HepG2 (cell line): Measurements from ENCODE around the gene PDP2. TPM values are rescaled to one million over a fixed set of nuclear protein-coding genes. Genes with fewer than 3 reads are reported as not detected.
A peak's percentile ranks its signal among the peaks of the same experiment; 100 is the strongest.

Experiments used
- CBFB ChIP-seq: sonication (generic); formaldehyde crosslinking; IDR thresholded peaks from 2 replicates; pipeline ENCODE4 v1.4.0; 2020; ENCODE audit warnings: missing genetic modification reagents
- GATAD2A ChIP-seq: IDR thresholded peaks from 2 replicates; pipeline ENCODE4 v1.6.1; 2016
- GTF3A ChIP-seq: sonication (generic); formaldehyde crosslinking; conservative IDR thresholded peaks from 2 replicates; pipeline ENCODE4 v1.4.0; 2020; ENCODE audit warnings: mild to moderate bottlenecking, missing genetic modification reagents
- HNRNPK ChIP-seq: fragments of 200-400 bp; formaldehyde crosslinking; IDR thresholded peaks from 2 replicates; pipeline ENCODE4 v1.6.1; 2018; ENCODE audit warnings: low read length, low read depth, moderate library complexity, mild to moderate bottlenecking; ENCODE audit not compliant: poor library complexity, severe bottlenecking
- KLF9 ChIP-seq: IDR thresholded peaks from 2 replicates; pipeline ENCODE4 v1.6.1; 2016; ENCODE audit warnings: low read depth
- MBD4 ChIP-seq: IDR thresholded peaks from 2 replicates; pipeline ENCODE4 v1.6.1; 2012; ENCODE audit warnings: low read length, inconsistent platforms, borderline replicate concordance
- SRSF4 ChIP-seq: fragments of 200-400 bp; formaldehyde crosslinking; IDR thresholded peaks from one replicate; pipeline ENCODE4 v1.6.1; 2018; ENCODE audit warnings: mild to moderate bottlenecking, low read depth, low read length, moderate library complexity; ENCODE audit not compliant: poor library complexity, severe bottlenecking
- ZFP1 ChIP-seq: IDR thresholded peaks from 2 replicates; pipeline ENCODE4 v1.6.1; 2016
- ZNF20 ChIP-seq: sonication (generic); formaldehyde crosslinking; IDR thresholded peaks from 2 replicates; pipeline ENCODE4 v1.4.0; 2020; ENCODE audit warnings: mild to moderate bottlenecking, moderate library complexity, missing genetic modification reagents
- ZNF3 ChIP-seq: IDR thresholded peaks from 2 replicates; pipeline ENCODE4 v1.7.0; 2017; ENCODE audit warnings: inconsistent platforms
- ZNF530 ChIP-seq: sonication (generic); formaldehyde crosslinking; IDR thresholded peaks from 2 replicates; pipeline ENCODE4 v1.5.0; 2020; ENCODE audit warnings: low read depth, mild to moderate bottlenecking, missing genetic modification reagents
- ZNF674 ChIP-seq: sonication (generic); formaldehyde crosslinking; IDR thresholded peaks from 2 replicates; pipeline ENCODE4 v1.5.0; 2020; ENCODE audit warnings: low read depth, mild to moderate bottlenecking, missing genetic modification reagents
- ZNF768 ChIP-seq: sonication (generic); formaldehyde crosslinking; IDR thresholded peaks from 2 replicates; pipeline ENCODE4 v1.4.0; 2020; ENCODE audit warnings: missing genetic modification reagents
- ZNF788 ChIP-seq: sonication (generic); formaldehyde crosslinking; IDR thresholded peaks from 2 replicates; pipeline ENCODE4 v1.5.0; 2020; ENCODE audit warnings: mild to moderate bottlenecking, missing genetic modification reagents, borderline replicate concordance
- ZSCAN29 ChIP-seq: sonication (generic); formaldehyde crosslinking; conservative IDR thresholded peaks from 2 replicates; pipeline ENCODE4 v1.4.0; 2020; ENCODE audit warnings: mild to moderate bottlenecking, missing genetic modification reagents
- polyA plus RNA-seq, 8 experiments: library from polyadenylated mRNA; depleted of rRNA in 3 of 8; stranded (reverse) in 7 of 8; unstranded in 1 of 8; fragments of >200 nt; fragmentation: Illumina TruSeq in 4 of 8; extraction: Trizol in 4 of 8; gene quantifications; 2 replicates each; pipeline versions ENCODE4 v1.2.1 to v1.2.3, GENCODE V29; 2011 to 2016; ENCODE audit warnings: low read depth in 4 of 8, missing spikeins in 1 of 8, mixed read lengths in 1 of 8; ENCODE audit not compliant: insufficient read depth in 1 of 8
- total RNA-seq, 5 experiments: library from RNA; depleted of rRNA; stranded (reverse); fragments of >200 nt; fragmentation: Illumina TruSeq; extraction: Trizol; gene quantifications; 2 replicates each; pipeline ENCODE4 v1.2.3, GENCODE V29; 2016; ENCODE audit warnings: low read depth in 1 of 5
- TF ChIP-seq, protein P1 (sequence below), 2 experiments: sonication (generic) in 1 of 2; formaldehyde crosslinking in 1 of 2; IDR thresholded peaks; 2 replicates each; pipeline versions ENCODE4 v1.5.1 to v1.6.1; 2011 to 2020; ENCODE audit warnings: borderline replicate concordance in 1 of 2, low read depth in 1 of 2, low read length in 1 of 2, mild to moderate bottlenecking in 1 of 2, missing genetic modification reagents in 1 of 2, moderate library complexity in 1 of 2
- TF ChIP-seq, protein P2 (sequence below): sonication (generic); formaldehyde crosslinking; IDR thresholded peaks from 2 replicates; pipeline ENCODE4 v1.4.0; 2020; ENCODE audit warnings: mild to moderate bottlenecking, missing genetic modification reagents, borderline replicate concordance
- TF ChIP-seq, protein P3 (sequence below): sonication (generic); formaldehyde crosslinking; IDR thresholded peaks from 2 replicates; pipeline ENCODE4 v1.4.0; 2020; ENCODE audit warnings: mild to moderate bottlenecking, missing genetic modification reagents
- TF ChIP-seq, protein P4 (sequence below): IDR thresholded peaks from 2 replicates; pipeline ENCODE4 v1.6.1; 2016; ENCODE audit warnings: mild to moderate bottlenecking

The PDP2 gene
- total and polyA plus RNA-seq, 2 of the 13 experiments (the other 11 are each of a cell fraction or from before 2014, with no cell fraction given) = 12.8 to 15.8 TPM

DNA sequence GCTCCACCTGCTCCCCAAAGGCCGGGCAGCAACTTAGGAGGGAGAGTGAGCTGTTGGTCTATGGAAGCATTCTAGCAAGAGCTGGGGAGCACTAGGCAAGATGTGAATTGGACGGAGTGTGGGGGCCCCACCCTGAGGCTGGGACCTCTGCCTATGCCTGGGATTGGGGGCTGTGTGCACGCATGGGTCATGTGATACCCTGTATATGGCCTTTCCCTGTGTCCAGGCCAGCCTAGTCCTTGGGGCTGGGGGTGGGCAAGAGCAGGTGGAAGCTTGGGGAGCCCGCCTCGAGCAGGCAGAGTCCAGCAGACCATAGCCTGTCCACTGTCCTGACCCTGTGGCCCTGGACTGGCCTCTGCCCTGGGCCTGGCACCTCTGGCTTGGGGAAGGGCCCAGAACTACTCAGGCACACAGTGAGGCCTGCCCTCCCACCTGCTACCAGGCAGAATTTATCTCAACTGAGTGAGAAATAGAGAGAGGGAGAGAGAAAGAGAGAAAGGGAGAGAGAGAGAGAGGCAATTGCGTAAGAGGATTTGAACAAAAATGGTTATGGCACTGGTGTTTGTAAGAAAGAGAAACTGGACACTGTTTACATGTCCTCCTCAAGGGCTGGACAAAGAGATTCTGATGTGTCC lies 19.1 kb downstream of the PDP2 start (continued):
- no peak for TF ChIP-seq MBD4
- peak; percentile 36; the same call in 1 of the 2 replicates for TF ChIP-seq ZNF768 (CRISPR knock-in tag)
- no peak for TF ChIP-seq KLF9 (CRISPR knock-in tag)
- TF ChIP-seq, protein P1, sequence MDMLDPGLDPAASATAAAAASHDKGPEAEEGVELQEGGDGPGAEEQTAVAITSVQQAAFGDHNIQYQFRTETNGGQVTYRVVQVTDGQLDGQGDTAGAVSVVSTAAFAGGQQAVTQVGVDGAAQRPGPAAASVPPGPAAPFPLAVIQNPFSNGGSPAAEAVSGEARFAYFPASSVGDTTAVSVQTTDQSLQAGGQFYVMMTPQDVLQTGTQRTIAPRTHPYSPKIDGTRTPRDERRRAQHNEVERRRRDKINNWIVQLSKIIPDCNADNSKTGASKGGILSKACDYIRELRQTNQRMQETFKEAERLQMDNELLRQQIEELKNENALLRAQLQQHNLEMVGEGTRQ (IDR thresholded peaks at IDR 0.05; ENCODE audit: low read depth, low read length) = no peak
- TF ChIP-seq, protein P1 (CRISPR knock-in tag; IDR thresholded peaks at IDR 0.05; ENCODE audit: borderline replicate concordance) = peak; percentile 44; the same call in 1 of the 2 replicates
- no peak for TF ChIP-seq CBFB
- TF ChIP-seq ZNF530 (CRISPR knock-in tag) = no peak
- TF ChIP-seq HNRNPK = no peak
- TF ChIP-seq GATAD2A (CRISPR knock-in tag) = peak; percentile 24; the same call in 1 of the 2 replicates
- TF ChIP-seq ZNF788 (CRISPR knock-in tag) = peak; percentile 17; the same call in 1 of the 2 replicates
- TF ChIP-seq ZSCAN29 (CRISPR knock-in tag) = no peak
- TF ChIP-seq, protein P2, sequence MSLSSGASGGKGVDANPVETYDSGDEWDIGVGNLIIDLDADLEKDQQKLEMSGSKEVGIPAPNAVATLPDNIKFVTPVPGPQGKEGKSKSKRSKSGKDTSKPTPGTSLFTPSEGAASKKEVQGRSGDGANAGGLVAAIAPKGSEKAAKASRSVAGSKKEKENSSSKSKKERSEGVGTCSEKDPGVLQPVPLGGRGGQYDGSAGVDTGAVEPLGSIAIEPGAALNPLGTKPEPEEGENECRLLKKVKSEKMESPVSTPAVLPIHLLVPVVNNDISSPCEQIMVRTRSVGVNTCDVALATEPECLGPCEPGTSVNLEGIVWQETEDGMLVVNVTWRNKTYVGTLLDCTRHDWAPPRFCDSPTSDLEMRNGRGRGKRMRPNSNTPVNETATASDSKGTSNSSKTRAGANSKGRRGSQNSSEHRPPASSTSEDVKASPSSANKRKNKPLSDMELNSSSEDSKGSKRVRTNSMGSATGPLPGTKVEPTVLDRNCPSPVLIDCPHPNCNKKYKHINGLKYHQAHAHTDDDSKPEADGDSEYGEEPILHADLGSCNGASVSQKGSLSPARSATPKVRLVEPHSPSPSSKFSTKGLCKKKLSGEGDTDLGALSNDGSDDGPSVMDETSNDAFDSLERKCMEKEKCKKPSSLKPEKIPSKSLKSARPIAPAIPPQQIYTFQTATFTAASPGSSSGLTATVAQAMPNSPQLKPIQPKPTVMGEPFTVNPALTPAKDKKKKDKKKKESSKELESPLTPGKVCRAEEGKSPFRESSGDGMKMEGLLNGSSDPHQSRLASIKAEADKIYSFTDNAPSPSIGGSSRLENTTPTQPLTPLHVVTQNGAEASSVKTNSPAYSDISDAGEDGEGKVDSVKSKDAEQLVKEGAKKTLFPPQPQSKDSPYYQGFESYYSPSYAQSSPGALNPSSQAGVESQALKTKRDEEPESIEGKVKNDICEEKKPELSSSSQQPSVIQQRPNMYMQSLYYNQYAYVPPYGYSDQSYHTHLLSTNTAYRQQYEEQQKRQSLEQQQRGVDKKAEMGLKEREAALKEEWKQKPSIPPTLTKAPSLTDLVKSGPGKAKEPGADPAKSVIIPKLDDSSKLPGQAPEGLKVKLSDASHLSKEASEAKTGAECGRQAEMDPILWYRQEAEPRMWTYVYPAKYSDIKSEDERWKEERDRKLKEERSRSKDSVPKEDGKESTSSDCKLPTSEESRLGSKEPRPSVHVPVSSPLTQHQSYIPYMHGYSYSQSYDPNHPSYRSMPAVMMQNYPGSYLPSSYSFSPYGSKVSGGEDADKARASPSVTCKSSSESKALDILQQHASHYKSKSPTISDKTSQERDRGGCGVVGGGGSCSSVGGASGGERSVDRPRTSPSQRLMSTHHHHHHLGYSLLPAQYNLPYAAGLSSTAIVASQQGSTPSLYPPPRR = 0 out of 2 replicates have a peak, but pooled peaks have one; percentile 11
- TF ChIP-seq, protein P3, sequence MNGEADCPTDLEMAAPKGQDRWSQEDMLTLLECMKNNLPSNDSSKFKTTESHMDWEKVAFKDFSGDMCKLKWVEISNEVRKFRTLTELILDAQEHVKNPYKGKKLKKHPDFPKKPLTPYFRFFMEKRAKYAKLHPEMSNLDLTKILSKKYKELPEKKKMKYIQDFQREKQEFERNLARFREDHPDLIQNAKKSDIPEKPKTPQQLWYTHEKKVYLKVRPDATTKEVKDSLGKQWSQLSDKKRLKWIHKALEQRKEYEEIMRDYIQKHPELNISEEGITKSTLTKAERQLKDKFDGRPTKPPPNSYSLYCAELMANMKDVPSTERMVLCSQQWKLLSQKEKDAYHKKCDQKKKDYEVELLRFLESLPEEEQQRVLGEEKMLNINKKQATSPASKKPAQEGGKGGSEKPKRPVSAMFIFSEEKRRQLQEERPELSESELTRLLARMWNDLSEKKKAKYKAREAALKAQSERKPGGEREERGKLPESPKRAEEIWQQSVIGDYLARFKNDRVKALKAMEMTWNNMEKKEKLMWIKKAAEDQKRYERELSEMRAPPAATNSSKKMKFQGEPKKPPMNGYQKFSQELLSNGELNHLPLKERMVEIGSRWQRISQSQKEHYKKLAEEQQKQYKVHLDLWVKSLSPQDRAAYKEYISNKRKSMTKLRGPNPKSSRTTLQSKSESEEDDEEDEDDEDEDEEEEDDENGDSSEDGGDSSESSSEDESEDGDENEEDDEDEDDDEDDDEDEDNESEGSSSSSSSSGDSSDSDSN (CRISPR knock-in tag) = 0 out of 2 replicates have a peak, but pooled peaks have one; percentile 28
- TF ChIP-seq ZNF3 (CRISPR knock-in tag) = no peak; the same call in 1 of the 2 replicates
- no peak for TF ChIP-seq ZNF674 (CRISPR knock-in tag)
- TF ChIP-seq ZFP1 = no peak
- TF ChIP-seq SRSF4 = no peak
- TF ChIP-seq, protein P4, sequence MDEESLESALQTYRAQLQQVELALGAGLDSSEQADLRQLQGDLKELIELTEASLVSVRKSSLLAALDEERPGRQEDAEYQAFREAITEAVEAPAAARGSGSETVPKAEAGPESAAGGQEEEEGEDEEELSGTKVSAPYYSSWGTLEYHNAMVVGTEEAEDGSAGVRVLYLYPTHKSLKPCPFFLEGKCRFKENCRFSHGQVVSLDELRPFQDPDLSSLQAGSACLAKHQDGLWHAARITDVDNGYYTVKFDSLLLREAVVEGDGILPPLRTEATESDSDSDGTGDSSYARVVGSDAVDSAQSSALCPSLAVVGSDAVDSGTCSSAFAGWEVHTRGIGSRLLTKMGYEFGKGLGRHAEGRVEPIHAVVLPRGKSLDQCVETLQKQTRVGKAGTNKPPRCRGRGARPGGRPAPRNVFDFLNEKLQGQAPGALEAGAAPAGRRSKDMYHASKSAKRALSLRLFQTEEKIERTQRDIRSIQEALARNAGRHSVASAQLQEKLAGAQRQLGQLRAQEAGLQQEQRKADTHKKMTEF = peak; percentile 59
- TF ChIP-seq GTF3A = no peak
- no peak for TF ChIP-seq ZNF20 (CRISPR knock-in tag)
